Stimulated activated CD8-positive, alpha-beta memory T cell treated with anti-CD3 and anti-CD28 coated beads, Interleukin-7, amount 100 ng/mL, for 48 hours (primary cell): Measurements from ENCODE around the gene PTPN11.
"Not testable (repeated sequence)": the region's sequence is repeated elsewhere in the genome, so short reads cannot be mapped to it uniquely, and the experiment has no call there.

Experiments
- DNase-seq, 2 donors: peaks; one replicate each; pipeline ENCODE4 v3.0.0-alpha.2; 2020; ENCODE audit warnings: low read depth in 1 of 2; ENCODE audit errors: extremely low read depth in 1 of 2

PTPN11 gene

GRCh38 chr12:112418608-112419296, at the start of gene PTPN11:
TSS of gene PTPN11 (plus strand) at chr12:112418947. CDS start at chr12:112419112, 165 bp downstream.
- peak; percentile 78 to 88 for DNase-seq

GRCh38 chr12:112370199-112370598, 48.5 kb upstream of the PTPN11 start:
- DNase-seq, result no peak

- DNase-seq, result no peak
Observed at GRCh38 chr12:112370868-112371510, 47.8 kb upstream of the PTPN11 start.

GRCh38 chr12:112374166-112374740, 44.5 kb upstream of the PTPN11 start:
- no peak for DNase-seq

DNA sequence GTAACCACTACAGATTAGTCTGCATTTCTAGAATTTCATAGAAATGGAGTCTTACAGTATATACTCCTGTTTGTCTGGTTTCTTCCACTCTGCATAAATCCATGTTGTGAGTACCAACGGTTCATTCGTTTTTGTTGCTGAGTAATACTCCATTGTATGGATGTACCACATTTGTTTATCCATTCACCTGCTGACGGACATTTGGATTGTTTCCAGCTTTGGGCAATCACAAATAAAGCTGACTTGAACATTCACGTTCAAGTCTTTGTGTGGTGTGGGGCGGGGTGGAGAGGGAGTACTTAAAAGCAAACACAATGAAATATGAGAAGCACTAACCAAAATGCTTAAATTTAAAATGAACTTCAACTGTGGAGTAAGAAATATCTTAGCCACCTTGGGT, 43.6 kb upstream of the PTPN11 start:
- DNase-seq, result no peak

DNA sequence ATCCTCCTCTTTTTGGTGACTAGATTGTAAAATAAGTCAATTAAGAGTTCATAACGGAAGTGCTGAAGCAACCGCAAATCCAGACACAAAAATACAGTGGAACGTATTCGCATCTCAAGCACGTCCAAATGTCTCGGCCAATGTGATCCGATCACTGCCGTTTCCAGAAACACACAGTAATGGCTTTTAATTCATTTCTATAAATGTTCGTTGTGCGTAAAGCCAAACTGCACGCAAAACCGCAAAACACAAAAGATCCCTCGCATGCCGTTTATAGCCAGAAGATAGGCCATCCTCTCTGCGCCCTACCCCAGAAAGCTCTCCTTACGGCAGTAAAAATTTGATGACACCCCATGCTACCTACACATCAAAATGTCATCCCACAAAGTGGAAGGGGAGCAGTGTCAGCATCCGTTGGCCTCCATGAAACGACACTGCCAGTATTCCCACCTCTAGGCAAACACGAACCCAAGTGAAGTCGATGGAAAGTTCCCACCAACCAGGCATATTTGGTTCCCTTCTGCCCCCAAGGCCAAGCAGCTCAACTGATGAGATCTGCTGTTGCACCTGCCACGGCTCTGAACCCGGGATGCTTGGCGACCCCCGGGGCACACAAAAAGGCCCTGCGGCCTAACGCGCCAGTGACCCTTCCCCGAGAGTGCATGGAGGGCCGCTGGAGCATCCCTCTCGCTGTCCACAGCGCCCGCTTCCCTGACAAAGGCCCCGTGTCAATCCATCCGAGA, 37.9 kb upstream of the PTPN11 start:
- no peak for DNase-seq

- DNase-seq, result peak in 1 of 2 donors; percentile 18
Observed at GRCh38 chr12:112381406-112381882, 37.3 kb upstream of the PTPN11 start.

- peak; percentile 85 to 91 for DNase-seq
Observed at GRCh38 chr12:112381883-112382796, 36.6 kb upstream of the PTPN11 start, which contains the start of gene HECTD4. TSS of gene HECTD4 (minus strand) at chr12:112382431. CDS start at chr12:112382128, 303 bp downstream.

DNA sequence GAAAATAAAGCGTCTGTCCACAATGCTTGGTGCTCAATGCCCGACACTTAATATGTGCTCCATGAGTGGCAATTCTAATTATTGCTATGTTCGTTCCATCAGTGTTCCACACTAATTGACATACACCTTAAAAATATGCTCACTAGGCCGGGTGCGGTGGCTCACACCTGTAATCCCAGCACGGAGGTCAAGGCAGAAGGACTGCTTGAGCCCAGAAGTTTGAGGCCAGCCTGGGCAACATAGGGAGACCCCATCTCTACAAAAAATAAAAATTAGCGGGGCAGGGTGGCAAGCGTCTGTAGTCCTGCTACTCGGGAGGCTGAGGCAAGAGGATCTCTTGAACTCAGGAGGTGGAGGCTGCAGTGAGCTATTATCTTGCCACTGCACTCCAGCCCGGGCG, 35.9 kb upstream of the PTPN11 start:
- no peak for DNase-seq

DNA sequence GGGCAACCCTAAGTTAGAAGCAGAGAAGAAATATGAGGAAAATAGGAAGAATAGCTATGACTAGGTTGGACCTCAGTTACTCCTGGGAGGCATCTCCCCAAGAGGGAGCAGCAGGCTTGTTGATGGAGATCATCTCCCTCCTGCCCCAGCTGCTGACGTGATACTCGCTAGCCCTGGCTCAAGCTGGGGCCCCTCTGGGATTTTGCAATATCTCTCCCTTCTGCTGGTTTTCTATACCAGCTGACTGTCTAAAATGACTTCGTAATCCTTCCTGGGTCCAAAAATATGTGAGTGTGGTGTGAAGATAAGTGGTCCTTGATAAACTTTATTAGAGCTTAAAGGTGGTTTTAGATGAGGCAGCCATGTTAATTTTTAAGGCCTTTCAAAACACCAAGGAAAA, 32.0 kb upstream of the PTPN11 start:
- DNase-seq, result no peak

- DNase-seq, result no peak
Observed at GRCh38 chr12:112389228-112389627, 29.5 kb upstream of the PTPN11 start.

DNA sequence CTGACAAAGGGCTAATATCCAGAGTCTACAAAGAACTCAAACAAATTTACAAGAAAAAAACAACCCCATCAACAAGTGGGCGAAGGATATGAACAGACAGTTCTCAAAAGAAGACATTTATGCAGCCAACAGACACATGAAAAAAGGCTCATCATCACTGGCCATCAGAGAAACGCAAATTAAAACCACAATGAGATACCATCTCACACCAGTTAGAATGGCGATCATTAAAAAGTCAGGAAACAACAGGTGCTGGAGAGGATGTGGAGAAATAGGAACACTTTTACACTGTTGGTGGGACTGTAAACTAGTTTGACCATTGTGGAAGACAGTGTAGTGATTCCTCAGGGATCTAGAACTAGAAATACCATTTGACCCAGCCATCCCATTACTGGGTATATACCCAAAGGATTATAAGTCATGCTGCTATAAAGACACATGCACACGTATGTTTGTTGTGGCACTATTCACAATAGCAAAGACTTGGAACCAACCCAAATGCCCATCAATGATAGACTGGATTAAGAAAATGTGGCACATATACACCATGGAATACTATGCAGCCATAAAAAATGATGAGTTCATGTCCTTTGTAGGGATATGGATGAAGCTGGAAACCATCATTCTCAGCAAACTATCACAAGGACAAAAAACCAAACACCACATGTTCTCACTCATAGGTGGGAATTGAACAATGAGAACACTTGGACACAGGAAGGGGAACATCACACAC, 28.7 kb upstream of the PTPN11 start:
- not testable (repeated sequence) for DNase-seq

DNA sequence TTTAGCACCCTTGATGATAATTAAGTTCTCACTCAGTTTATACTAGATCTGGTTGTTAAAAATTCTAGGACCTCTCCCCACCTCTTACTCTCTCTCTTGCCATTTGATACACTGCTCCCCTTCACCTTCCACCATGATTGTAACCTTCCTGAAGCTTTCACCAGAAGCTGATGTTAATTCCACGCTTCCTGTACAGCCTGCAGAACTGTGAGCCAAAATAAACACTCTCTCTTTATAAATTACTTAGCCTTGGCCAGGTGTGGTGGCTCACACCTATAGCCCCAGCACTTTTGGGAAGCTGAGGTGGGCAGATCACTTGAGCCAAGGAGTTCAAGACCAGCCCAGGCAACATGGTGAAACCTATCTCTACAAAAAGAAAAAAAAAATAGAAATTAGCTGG, 25.4 kb upstream of the PTPN11 start:
- no peak for DNase-seq

- no peak for DNase-seq
Observed at GRCh38 chr12:112401054-112401453, 17.7 kb upstream of the PTPN11 start.

DNA sequence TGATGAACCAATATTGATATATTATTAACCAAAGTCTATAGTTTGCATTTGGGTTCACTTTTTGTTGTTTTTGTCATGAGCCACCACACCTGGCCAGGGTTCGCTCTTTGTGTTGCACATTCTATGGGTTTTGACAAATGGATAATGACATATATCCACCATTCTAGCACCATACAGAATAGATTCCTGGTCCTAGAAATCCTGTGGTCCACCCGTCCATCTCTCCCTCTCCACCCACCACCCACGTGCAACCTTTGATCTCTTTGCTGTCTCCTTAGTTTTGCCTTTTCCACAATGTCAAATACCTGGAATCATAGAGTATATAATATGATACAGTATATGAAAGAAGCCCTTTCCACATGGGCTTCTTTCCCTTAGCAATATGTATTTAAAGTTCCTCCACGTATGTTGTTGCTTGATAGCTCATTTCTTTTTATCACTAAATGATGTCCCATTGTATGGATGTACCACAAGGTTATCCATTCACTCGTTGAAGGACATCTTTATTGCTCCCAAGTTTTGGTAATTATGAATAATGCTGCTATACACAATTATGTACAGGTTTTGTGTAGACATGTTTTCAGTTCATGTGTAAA, 16.7 kb upstream of the PTPN11 start:
- no peak for DNase-seq

GRCh38 chr12:112406519-112407488, 11.9 kb upstream of the PTPN11 start:
- no peak for DNase-seq

DNA sequence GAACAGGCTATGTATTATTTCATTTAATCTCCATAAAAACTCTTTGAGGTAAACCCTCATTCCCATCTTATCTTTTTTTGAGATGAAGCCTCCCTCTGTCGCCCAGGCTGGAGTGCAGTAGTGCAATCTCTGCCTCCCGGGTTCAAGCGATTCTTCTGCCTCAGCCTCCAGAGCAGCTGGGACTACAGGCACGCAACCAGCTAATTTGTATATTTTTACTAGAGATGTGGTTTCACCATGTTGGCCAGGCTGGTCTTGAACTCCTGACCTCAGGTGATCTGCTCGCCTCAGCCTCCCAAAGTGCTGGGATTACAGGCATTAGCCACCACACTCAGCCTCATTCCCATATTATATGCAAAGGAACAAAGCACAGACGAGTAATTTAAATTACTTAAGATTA, 11.1 kb upstream of the PTPN11 start:
- not testable (repeated sequence) for DNase-seq

DNA sequence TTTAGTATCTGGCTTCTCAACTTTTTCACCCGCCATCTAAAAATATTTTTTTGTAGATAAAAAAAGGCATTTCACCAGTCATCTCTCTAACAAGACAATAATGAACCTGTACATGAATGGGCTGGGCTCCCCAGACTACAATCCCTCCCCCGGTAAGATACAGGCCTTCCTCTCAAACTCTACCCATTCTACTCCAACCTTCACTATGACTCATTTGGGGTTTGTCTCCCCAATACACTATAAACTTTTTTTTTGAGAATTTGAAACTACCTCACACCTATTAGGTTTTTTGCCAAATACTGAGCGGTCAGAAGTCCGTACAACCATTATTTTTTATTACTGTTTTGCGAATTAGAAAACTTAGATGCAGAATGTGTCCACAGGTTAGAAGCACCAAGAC, 10.1 kb upstream of the PTPN11 start:
- no peak for DNase-seq
